NB4 (cell line): ENCODE results near the gene KATNB1.

ENCODE experiments used
- MAX ChIP-seq: IDR thresholded peaks from 2 replicates; pipeline ENCODE4 v1.6.1; 2011; ENCODE audit warnings: low read depth, low read length
- MYC ChIP-seq: IDR thresholded peaks from 2 replicates; pipeline ENCODE4 v1.6.1; 2011; ENCODE audit warnings: low read depth, low read length
- POLR2A ChIP-seq: IDR thresholded peaks from 2 replicates; pipeline ENCODE4 v1.6.1; 2011; ENCODE audit warnings: mild to moderate bottlenecking; ENCODE audit not compliant: insufficient read length; ENCODE audit errors: extremely low read depth
- TF ChIP-seq, protein P1 (sequence below): IDR thresholded peaks from one replicate; pipeline ENCODE4 v1.5.1; 2012; ENCODE audit warnings: low read depth, low read length

DNA sequence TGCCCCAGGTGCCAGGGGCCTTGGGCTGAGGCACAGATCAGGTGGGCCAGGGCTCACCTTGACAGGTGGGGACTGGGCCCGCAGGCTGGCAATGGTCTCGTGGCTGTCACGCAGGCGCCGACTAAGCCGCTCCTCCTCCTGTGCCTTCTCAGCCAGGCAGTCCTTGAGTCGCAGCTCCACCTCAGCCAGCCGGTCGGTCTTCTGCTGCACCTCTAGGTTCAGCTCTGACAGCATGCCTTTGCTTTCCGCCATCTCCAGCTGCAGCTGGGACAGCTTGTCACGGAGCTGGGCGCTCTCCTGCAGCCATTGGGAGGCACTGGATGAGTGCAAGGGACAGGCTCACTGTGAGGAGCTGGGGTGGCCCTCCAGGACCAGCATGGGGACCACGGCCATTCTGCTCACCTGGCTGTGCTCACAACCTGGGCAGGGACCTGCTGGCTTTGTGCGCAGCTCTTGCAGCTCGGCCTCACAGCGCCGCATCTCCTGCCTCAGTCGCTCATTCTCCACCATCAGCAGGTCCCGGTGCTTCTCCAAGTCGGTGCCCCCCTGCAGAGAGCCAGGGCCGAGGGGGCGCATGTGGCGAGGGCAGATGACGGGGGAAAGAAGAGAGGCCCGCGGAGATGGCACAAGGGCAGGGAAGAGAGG is 35.7 kb downstream of the KATNB1 start:
- TF ChIP-seq, protein P1, sequence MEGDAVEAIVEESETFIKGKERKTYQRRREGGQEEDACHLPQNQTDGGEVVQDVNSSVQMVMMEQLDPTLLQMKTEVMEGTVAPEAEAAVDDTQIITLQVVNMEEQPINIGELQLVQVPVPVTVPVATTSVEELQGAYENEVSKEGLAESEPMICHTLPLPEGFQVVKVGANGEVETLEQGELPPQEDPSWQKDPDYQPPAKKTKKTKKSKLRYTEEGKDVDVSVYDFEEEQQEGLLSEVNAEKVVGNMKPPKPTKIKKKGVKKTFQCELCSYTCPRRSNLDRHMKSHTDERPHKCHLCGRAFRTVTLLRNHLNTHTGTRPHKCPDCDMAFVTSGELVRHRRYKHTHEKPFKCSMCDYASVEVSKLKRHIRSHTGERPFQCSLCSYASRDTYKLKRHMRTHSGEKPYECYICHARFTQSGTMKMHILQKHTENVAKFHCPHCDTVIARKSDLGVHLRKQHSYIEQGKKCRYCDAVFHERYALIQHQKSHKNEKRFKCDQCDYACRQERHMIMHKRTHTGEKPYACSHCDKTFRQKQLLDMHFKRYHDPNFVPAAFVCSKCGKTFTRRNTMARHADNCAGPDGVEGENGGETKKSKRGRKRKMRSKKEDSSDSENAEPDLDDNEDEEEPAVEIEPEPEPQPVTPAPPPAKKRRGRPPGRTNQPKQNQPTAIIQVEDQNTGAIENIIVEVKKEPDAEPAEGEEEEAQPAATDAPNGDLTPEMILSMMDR, result no peak
- TF ChIP-seq POLR2A (no peak), MAX (no peak), MYC (no peak)
